Endothelial cell of umbilical vein (primary cell): Measurements from ENCODE around the gene DEXI. TPM values are rescaled to one million over a fixed set of nuclear protein-coding genes. Genes with fewer than 3 reads are reported as not detected.

ENCODE experiments used
- BruUV-seq: library from RNA; stranded (reverse); fragments of 400-500 nt; replicated peaks from 2 replicates; lab custom pipeline; 2021; lab: Mats Ljungman, UMichigan
- CTCF ChIA-PET: fragments of 300-600, 350-600 bp; sonication (Branson Sonifier 250); formaldehyde crosslinking; loops from one replicate; lab custom pipeline; 2021; ENCODE audit warnings: antibody characterized with exemption, inconsistent platforms; lab: Charles Lee
- POLR2A ChIA-PET: fragments of 300-600, 350-600 bp; sonication (Branson Sonifier 250); formaldehyde crosslinking; loops from one replicate; lab custom pipeline; 2021; ENCODE audit warnings: antibody characterized with exemption, inconsistent platforms; lab: Charles Lee
- DNase-seq: peaks from one replicate; pipeline ENCODE4 v3.0.0-alpha.2; 2011; ENCODE audit warnings: low read depth, low spot score
- FAIRE-seq: peaks from 2 replicates; lab custom pipeline; 2011; peaks lifted over from hg19 to GRCh38; lab: Jason Lieb, UNC
- H2AFZ ChIP-seq: 2 replicates; pipeline ENCODE4 v1.6.0; 2012; ENCODE audit warnings: low read depth, low read length, control low read depth, inconsistent platforms
- H3K27ac ChIP-seq: 2 replicates; pipeline ENCODE4 v1.5.1; 2011; ENCODE audit warnings: low read depth, mild to moderate bottlenecking, control low read depth, low read length, moderate library complexity; ENCODE audit not compliant: insufficient read depth
- H3K27me3 ChIP-seq, 2 experiments: 2 replicates each; pipeline versions ENCODE4 v1.6.0 to v1.6.1; 2011; ENCODE audit warnings: low read length in 2 of 2, mixed read lengths in 1 of 2; ENCODE audit not compliant: control insufficient read depth in 2 of 2, insufficient read depth in 2 of 2
- H3K36me3 ChIP-seq, 2 experiments: 2 replicates in 1 of 2; 3 replicates in 1 of 2; pipeline ENCODE4 v1.5.1; 2011; ENCODE audit warnings: low read length in 2 of 2, mild to moderate bottlenecking in 1 of 2, moderate library complexity in 1 of 2; ENCODE audit not compliant: control insufficient read depth in 2 of 2, insufficient read depth in 2 of 2; ENCODE audit errors: extremely low read depth in 1 of 2
- H3K4me1 ChIP-seq: 3 replicates; pipeline ENCODE4 v1.5.1; 2011; ENCODE audit warnings: mild to moderate bottlenecking, low read length; ENCODE audit not compliant: control insufficient read depth, insufficient read depth; ENCODE audit errors: extremely low read depth
- H3K4me2 ChIP-seq: 2 replicates; pipeline ENCODE4 v1.6.1; 2011; ENCODE audit warnings: low read length, control low read depth, mixed read lengths; ENCODE audit not compliant: insufficient read depth
- H3K4me3 ChIP-seq, 3 experiments: fragments of 200-600 bp in 1 of 3; sonication (generic), shearing (Covaris generic) in 1 of 3; replicated peaks in 1 of 3; 2 replicates each; pipeline ENCODE4 v1.5.1; 2011 to 2016; ENCODE audit warnings: control low read depth in 3 of 3, low read length in 3 of 3, mild to moderate bottlenecking in 2 of 3, inconsistent platforms in 1 of 3, low read depth in 1 of 3, moderate library complexity in 1 of 3; ENCODE audit not compliant: insufficient read depth in 1 of 3
- H3K79me2 ChIP-seq: 2 replicates; pipeline ENCODE4 v1.6.0; 2012; ENCODE audit warnings: low read length, inconsistent platforms; ENCODE audit not compliant: control insufficient read depth, insufficient read depth
- H3K9ac ChIP-seq: replicated peaks from 2 replicates; pipeline ENCODE3; 2011; ENCODE audit warnings: low read length, control low read depth; ENCODE audit not compliant: insufficient read depth; ENCODE audit errors: extremely low read depth
- H3K9me1 ChIP-seq: replicated peaks from 3 replicates; pipeline ENCODE4 v1.6.0; 2011; ENCODE audit warnings: mild to moderate bottlenecking, low read length; ENCODE audit not compliant: control insufficient read depth, insufficient read depth; ENCODE audit errors: extremely low read depth
- H3K9me3 ChIP-seq: replicated peaks from 2 replicates; pipeline ENCODE4 v1.5.1; 2012; ENCODE audit warnings: low read length, inconsistent platforms; ENCODE audit not compliant: control insufficient read depth, insufficient read depth
- H4K20me1 ChIP-seq: replicated peaks from 2 replicates; pipeline ENCODE3; 2011; ENCODE audit warnings: mild to moderate bottlenecking, low read length; ENCODE audit not compliant: control insufficient read depth, insufficient read depth; ENCODE audit errors: extremely low read depth
- CTCF ChIP-seq, 2 donors: IDR thresholded peaks; 1 replicate in 1 of 2; 2 replicates in 1 of 2; pipeline ENCODE4 v1.5.1; 2011; ENCODE audit warnings: low read length in 2 of 2, mild to moderate bottlenecking in 2 of 2, moderate library complexity in 2 of 2, control low read depth in 1 of 2, inconsistent platforms in 1 of 2, low read depth in 1 of 2; ENCODE audit not compliant: insufficient read depth in 1 of 2; ENCODE audit errors: extremely low read depth in 1 of 2
- JUN ChIP-seq: IDR thresholded peaks from 2 replicates; pipeline ENCODE4 v1.6.1; 2011; ENCODE audit warnings: borderline replicate concordance, low read depth; ENCODE audit not compliant: insufficient read length, insufficient read depth
- MAX ChIP-seq: IDR thresholded peaks from 2 replicates; pipeline ENCODE4 v1.6.1; 2011; ENCODE audit not compliant: insufficient read depth, insufficient read length
- MYC ChIP-seq: IDR thresholded peaks from one replicate; pipeline ENCODE4 v1.6.1; 2011; ENCODE audit warnings: mild to moderate bottlenecking, low read depth, low read length
- POLR2AphosphoS5 ChIP-seq: IDR thresholded peaks from 2 replicates; pipeline ENCODE4 v1.6.1; 2012; ENCODE audit warnings: low read depth, mild to moderate bottlenecking, control low read depth, low read length, moderate library complexity; ENCODE audit not compliant: insufficient read depth
- dilution Hi-C: fragments of 300-500 bp; cut with MboI; formaldehyde crosslinking; loops from one replicate; pipeline ENCODE4 v1.15.0; 2019; ENCODE audit warnings: low sequenced_read_pairs; ENCODE audit not compliant: extremely low pct_ligation_motif_present
- intact Hi-C: fragments of 100-400 bp; cut with micrococcal nuclease; formaldehyde crosslinking; loops from one replicate; pipeline ENCODE4 v1.10.0; 2022
- polyA plus RNA-seq, 4 experiments: library from polyadenylated mRNA; depleted of rRNA in 3 of 4; stranded (reverse) in 3 of 4; unstranded in 1 of 4; fragments of >200 nt; gene quantifications; 2 replicates each; pipeline versions ENCODE4 v1.2.1 to v1.2.3, GENCODE V29; 2011 to 2012; ENCODE audit warnings: missing spikeins in 1 of 4
- total RNA-seq: library from RNA; stranded (reverse); gene quantifications from 2 replicates; pipeline ENCODE4 v1.2.3, GENCODE V29; 2021

The DEXI gene
- total and polyA plus RNA-seq, 2 donors (not counting 3 experiments of a cell fraction or from before 2014, with no cell fraction given): 32.8 to 69.5 TPM

- Histone ChIP-seq H3K36me3 (no peaks in the 10 kb centered on the region), H3K79me2 (no peaks in the 10 kb centered on the region), H4K20me1 (no peaks in the 10 kb centered on the region), H3K4me1 (no peaks in the 10 kb centered on the region), H2AFZ (no peak overlapping the region), H3K9me1 (no peaks in the 10 kb centered on the region), H3K4me3 (no peak overlapping the region), H3K27ac (no peak overlapping the region), H3K4me2 (no peak overlapping the region), H3K9me3 (no peaks in the 10 kb centered on the region), H3K27me3 (peaks cover 7% of the 10 kb centered on the region in 2 experiments), H3K9ac (no peak overlapping the region)
- TF ChIP-seq POLR2AphosphoS5 (no peak), MAX (no peak), CTCF (IDR thresholded peaks at IDR 0.05; ENCODE audit: extremely low read depth in 1 of 2, insufficient read depth in 1 of 2, low read depth in 1 of 2, low read length in 2 of 2) (no peak), MYC (no peak), JUN (no peak)
- ChIA-PET POLR2A (no interaction called here), CTCF (no interaction called here)
- intact Hi-C loops (no loop called here), dilution Hi-C loops (no loop called here)
- DNase-seq: no peak
- FAIRE-seq: no peak
- BruUV-seq: no TSS peak
These were observed 60.7 kb downstream of the DEXI start for GRCh38 chr16:10881479-10882030.
